H1 (cell line): Measurements from ENCODE around the gene MYBPC2.

Experiments used
- CTCF ChIP-seq, 3 experiments: IDR thresholded peaks; 1 replicate in 2 of 3; 2 replicates in 1 of 3; pipeline versions ENCODE4 v1.5.1 to v1.6.1; 2011; ENCODE audit warnings: low read length in 3 of 3, mild to moderate bottlenecking in 3 of 3, inconsistent platforms in 2 of 3, low read depth in 1 of 3, moderate library complexity in 1 of 3; ENCODE audit not compliant: insufficient read depth in 1 of 3; ENCODE audit errors: control extremely low read depth in 1 of 3
- EGR1 ChIP-seq: IDR thresholded peaks from 2 replicates; pipeline ENCODE4 v1.6.1; 2011; ENCODE audit warnings: low read depth, low read length, borderline replicate concordance
- EZH2 ChIP-seq: fragments of 200-600 bp; sonication (generic); IDR thresholded peaks from 2 replicates; pipeline ENCODE4 v1.7.1; 2012; ENCODE audit warnings: low read depth, mild to moderate bottlenecking, moderate library complexity, low read length, inconsistent platforms; ENCODE audit not compliant: severe bottlenecking
- JUN ChIP-seq: IDR thresholded peaks from 2 replicates; pipeline ENCODE4 v1.6.1; 2011; ENCODE audit warnings: low read depth, mild to moderate bottlenecking, improper control_type of control experiment, low read length
- POLR2A ChIP-seq, 2 experiments: IDR thresholded peaks; 1 replicate in 1 of 2; 2 replicates in 1 of 2; pipeline ENCODE4 v1.6.1; 2011; ENCODE audit warnings: low read depth in 2 of 2, low read length in 2 of 2, mild to moderate bottlenecking in 2 of 2; ENCODE audit errors: control extremely low read depth in 1 of 2
- RBBP5 ChIP-seq: IDR thresholded peaks from 2 replicates; pipeline ENCODE4 v1.7.1; 2012; ENCODE audit warnings: low read depth, mild to moderate bottlenecking, inconsistent platforms, low read length, moderate library complexity, borderline replicate concordance
- SAP30 ChIP-seq: fragments of 300-600 bp; sonication (generic); IDR thresholded peaks from 2 replicates; pipeline ENCODE4 v1.7.1; 2012; ENCODE audit warnings: low read length, moderate library complexity, mild to moderate bottlenecking, inconsistent platforms; ENCODE audit not compliant: insufficient read depth, insufficient replicate concordance
- TAF1 ChIP-seq: IDR thresholded peaks from 2 replicates; pipeline ENCODE4 v1.6.1; 2011; ENCODE audit warnings: mild to moderate bottlenecking, low read depth, low read length
- TCF12 ChIP-seq: IDR thresholded peaks from 2 replicates; pipeline ENCODE4 v1.6.1; 2011; ENCODE audit warnings: low read depth, mild to moderate bottlenecking, low read length
- ZNF274 ChIP-seq: IDR thresholded peaks from 2 replicates; pipeline ENCODE4 v1.7.0; 2012; ENCODE audit warnings: low read length, borderline replicate concordance; ENCODE audit errors: extremely low read depth

DNA sequence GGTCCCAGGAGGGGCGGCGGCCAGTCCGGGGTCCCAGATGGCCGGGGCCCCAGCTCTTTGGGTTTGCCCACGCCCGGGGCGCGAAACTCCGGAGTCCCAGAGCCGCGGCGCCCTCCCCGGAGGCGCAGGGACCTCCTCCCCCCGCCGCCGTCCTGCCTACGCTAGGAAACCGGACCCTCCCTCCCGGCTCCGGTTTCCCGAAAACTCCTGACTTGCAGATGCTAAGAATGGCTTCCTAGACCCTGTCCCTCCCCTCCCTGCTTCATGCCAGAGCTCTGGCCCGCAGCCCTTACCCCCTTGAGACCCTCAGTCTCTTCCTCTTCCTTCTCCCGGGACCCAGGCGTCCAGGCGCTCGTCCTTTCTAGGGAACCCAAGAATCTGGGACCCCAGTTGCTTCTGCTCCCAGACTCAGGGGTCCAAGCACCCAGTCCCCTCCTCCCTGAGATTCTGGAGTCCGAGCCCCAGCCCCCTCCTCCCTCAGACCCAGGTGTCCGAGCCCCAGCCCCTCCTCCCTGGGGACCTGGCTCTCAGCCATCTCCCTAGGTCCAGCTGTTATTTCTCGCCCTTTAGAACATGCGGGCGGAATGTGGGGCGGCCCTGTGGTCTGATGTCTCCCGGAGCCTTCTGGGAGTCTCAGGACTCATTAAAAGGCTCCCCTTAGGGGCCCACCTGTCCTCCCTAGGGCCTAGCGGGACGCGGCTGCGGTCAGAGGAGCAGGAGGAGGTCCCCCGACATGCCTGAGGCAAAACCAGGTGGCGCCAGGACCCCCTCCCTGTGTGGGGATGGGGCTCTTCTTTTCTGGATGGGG, at the start of gene MYBPC2:
- TF ChIP-seq POLR2A (IDR thresholded peaks at IDR 0.05; ENCODE audit: control extremely low read depth in 1 of 2, low read depth in 2 of 2, low read length in 2 of 2) (no peak), EZH2 (no peak), CTCF (IDR thresholded peaks at IDR 0.05; ENCODE audit: control extremely low read depth in 1 of 3, insufficient read depth in 1 of 3, low read depth in 1 of 3, low read length in 3 of 3) (no peak), RBBP5 (no peak), SAP30 (no peak), TAF1 (no peak), EGR1 (no peak), ZNF274 (no peak), JUN (no peak), TCF12 (no peak)
